ENCODE measurements around the gene POLR2M. TPM values are rescaled to one million over a fixed set of nuclear protein-coding genes. Genes with fewer than 3 reads are reported as not detected.

The POLR2M gene
- total RNA-seq, 1 experiment from 2014 or later, result 86.2 TPM

DNA sequence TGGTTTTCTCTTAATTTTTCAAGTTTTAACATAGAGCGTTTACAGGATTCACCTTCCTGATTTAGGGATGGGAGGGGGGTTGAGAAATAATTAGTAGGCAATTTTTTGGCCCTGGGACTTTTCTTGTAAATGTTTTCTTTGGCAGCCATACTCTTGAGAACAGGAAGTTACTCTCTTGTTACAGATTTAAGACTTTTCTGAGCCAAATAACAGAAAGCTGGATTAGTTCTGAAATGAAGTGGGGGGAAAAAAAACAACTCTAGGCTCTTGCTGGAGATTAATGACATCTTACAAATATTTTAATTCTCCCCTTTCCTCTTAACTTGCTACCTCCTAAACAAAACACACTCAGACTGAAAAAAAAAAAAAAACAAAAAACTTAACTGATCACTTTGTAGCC lies 13.8 kb upstream of the POLR2M start (continued):
- TF ChIP-seq, protein P1, sequence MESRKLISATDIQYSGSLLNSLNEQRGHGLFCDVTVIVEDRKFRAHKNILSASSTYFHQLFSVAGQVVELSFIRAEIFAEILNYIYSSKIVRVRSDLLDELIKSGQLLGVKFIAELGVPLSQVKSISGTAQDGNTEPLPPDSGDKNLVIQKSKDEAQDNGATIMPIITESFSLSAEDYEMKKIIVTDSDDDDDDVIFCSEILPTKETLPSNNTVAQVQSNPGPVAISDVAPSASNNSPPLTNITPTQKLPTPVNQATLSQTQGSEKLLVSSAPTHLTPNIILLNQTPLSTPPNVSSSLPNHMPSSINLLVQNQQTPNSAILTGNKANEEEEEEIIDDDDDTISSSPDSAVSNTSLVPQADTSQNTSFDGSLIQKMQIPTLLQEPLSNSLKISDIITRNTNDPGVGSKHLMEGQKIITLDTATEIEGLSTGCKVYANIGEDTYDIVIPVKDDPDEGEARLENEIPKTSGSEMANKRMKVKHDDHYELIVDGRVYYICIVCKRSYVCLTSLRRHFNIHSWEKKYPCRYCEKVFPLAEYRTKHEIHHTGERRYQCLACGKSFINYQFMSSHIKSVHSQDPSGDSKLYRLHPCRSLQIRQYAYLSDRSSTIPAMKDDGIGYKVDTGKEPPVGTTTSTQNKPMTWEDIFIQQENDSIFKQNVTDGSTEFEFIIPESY (IDR thresholded peaks at IDR 0.05; ENCODE audit: extremely low read depth, insufficient replicate concordance, low read length), result no peak
- TF ChIP-seq SRF (IDR thresholded peaks at IDR 0.05; ENCODE audit: low read depth) (no peak), SIN3A (IDR thresholded peaks at IDR 0.05; ENCODE audit: low read depth) (no peak), TCF7L2 (IDR thresholded peaks at IDR 0.05; ENCODE audit: borderline replicate concordance, extremely low read depth, insufficient read depth, insufficient read length) (no peak), RAD21 (IDR thresholded peaks at IDR 0.05; ENCODE audit: low read depth) (no peak)
- TF ChIP-seq, protein P2, sequence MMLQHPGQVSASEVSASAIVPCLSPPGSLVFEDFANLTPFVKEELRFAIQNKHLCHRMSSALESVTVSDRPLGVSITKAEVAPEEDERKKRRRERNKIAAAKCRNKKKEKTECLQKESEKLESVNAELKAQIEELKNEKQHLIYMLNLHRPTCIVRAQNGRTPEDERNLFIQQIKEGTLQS (IDR thresholded peaks at IDR 0.05), result no peak

DNA sequence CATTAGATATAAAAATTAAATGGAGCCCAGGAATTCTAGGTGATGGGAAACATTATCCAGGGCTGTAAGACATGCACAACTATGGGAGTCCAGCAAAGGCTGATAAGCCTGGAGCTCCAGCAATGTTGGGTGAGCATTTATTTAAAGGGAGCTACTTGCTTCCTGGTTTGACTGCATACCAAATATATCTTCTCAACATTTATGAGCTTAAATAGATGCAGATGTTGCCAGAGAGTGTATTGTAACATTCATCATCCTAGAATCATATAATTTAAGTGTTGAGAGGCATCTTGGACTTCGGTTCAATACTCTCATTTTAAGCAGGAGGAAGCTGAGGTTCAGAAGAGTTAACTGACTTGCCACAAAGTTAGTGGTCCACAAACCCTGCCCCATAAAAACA lies 12.2 kb upstream of the POLR2M start:
- Histone ChIP-seq H3K9me2 (ENCODE audit: insufficient read depth) (no peaks in the 10 kb centered on the region), H3K27me3 (ENCODE audit: insufficient read depth, low read length) (no peaks in the 10 kb centered on the region), H3K4me1 (ENCODE audit: control insufficient read depth in 1 of 2, insufficient read depth in 2 of 2, low read length in 2 of 2) (peaks cover 0 to 2% of the 10 kb centered on the region in 2 experiments; a peak in 1 of 4 replicates), H3K4me2 (ENCODE audit: low read length) (no peak overlapping the region), H3K9me3 (ENCODE audit: control insufficient read depth in 1 of 2, insufficient read depth in 1 of 2, low read depth in 1 of 2, low read length in 2 of 2) (no peaks in the 10 kb centered on the region), H2AFZ (ENCODE audit: low read depth, low read length, poor library complexity, severe bottlenecking) (no peak overlapping the region), H3K4me3 (replicated peaks in 1 of 2; ENCODE audit: low read depth in 1 of 2, low read length in 2 of 2) (no peak overlapping the region), H3K27ac (ENCODE audit: low read depth, low read length) (no peak overlapping the region), H3K9ac (ENCODE audit: low read length) (no peak overlapping the region), H3K36me3 (ENCODE audit: control insufficient read depth in 1 of 2, insufficient read depth in 2 of 2, low read length in 2 of 2) (no peaks in the 10 kb centered on the region), H3K79me2 (ENCODE audit: insufficient read depth, low read length) (no peaks in the 10 kb centered on the region), H4K20me1 (ENCODE audit: insufficient read depth) (no peaks in the 10 kb centered on the region)
- CTCF ChIA-PET, result no interaction called here
- ATAC-seq, result no peak
- intact Hi-C loops (cut with micrococcal nuclease), result no loop called here
- no TSS peak for BruUV-seq (replicated peaks)
- no peak for DNase-seq (ENCODE audit: low read depth, low spot score)
- RAD21 ChIA-PET (ENCODE audit: low non-redundant PET in 1 of 2, low total read pairs in 2 of 2, uncharacterized antibody in 2 of 2, unreplicated experiment in 2 of 2), result no interaction called here
- POLR2A ChIA-PET, result no interaction called here
- TF ChIP-seq TCF7L2 (IDR thresholded peaks at IDR 0.05; ENCODE audit: borderline replicate concordance, extremely low read depth, insufficient read depth, insufficient read length), result no peak
- TF ChIP-seq, protein P3, sequence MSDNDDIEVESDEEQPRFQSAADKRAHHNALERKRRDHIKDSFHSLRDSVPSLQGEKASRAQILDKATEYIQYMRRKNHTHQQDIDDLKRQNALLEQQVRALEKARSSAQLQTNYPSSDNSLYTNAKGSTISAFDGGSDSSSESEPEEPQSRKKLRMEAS (IDR thresholded peaks at IDR 0.05), result no peak

All from HCT116 (cell line).